ENCODE measurements around the gene LIPM. TPM values are rescaled to one million over a fixed set of nuclear protein-coding genes. Genes with fewer than 3 reads are reported as not detected.

The LIPM gene
- total and polyA plus RNA-seq, 2 of the 13 experiments (the other 11 are each of a cell fraction or from before 2014, with no cell fraction given): not detected

DNA sequence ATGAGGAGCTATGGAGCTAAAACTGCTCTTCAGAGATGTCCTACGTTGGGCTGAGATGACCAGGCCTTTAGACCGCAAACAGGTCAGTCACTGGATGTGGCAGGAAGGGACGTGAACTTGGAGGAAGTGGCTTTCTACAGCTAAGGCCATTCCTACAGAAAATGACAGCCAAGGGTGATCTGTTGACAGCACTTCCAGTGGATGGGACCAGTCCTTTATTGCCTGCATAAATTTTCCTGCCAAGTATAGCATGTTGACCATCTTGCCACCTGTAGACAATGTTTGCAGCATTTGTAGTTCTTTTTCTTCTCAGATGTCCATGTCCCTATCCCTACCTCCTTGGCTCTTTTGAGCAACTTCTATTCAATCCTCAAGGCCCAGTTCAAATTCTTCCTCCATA, 3.4 kb downstream of the LIPM start:
- DNase-seq (ENCODE audit: low spot score) (no peak), ATAC-seq (no peak), FAIRE-seq (no peak)
- Histone ChIP-seq H3K27ac (ENCODE audit: extremely low read length, insufficient read depth, low read length) (no peak overlapping the region), H3K79me2 (ENCODE audit: insufficient read depth, low read length) (no peaks in the 10 kb centered on the region), H3K4me3 (replicated peaks in 1 of 3; ENCODE audit: insufficient read depth in 1 of 3, low read depth in 2 of 3, low read length in 3 of 3) (no peak overlapping the region), H3K4me2 (ENCODE audit: low read depth, low read length) (no peak overlapping the region), H3K36me3 (replicated peaks in 1 of 2; ENCODE audit: control insufficient read depth in 1 of 2, insufficient read depth in 2 of 2, low read length in 2 of 2) (no peaks in the 10 kb centered on the region), H3K9ac (ENCODE audit: insufficient read depth, low read depth, low read length) (no peak overlapping the region), H2AFZ (ENCODE audit: low read length) (no peak overlapping the region), H3K4me1 (ENCODE audit: insufficient read depth, low read length) (no peaks in the 10 kb centered on the region), H4K20me1 (ENCODE audit: insufficient read depth, low read length) (no peaks in the 10 kb centered on the region), H3K9me3 (ENCODE audit: low read length) (no peaks in the 10 kb centered on the region), H3K27me3 (ENCODE audit: control insufficient read depth in 1 of 2, insufficient read depth in 2 of 2, low read length in 2 of 2) (no peaks in the 10 kb centered on the region; a peak in 1 of 5 replicates)
- in situ Hi-C loops (cut with HindIII; ENCODE audit: extremely low pct_ligation_motif_present, low pct_unique_long_range_greater_than_20kb): no loop called here
- POLR2A ChIA-PET: no interaction called here
- CTCF ChIA-PET (ENCODE audit: low intra/inter-chr PET ratio, low total read pairs): no interaction called here
- no peak for TF ChIP-seq ZNF891 (CRISPR knock-in tag; IDR thresholded peaks at IDR 0.05)
- no peak for TF ChIP-seq NFE2L2 (IDR thresholded peaks at IDR 0.05; ENCODE audit: low read length)
- TF ChIP-seq, protein P1, sequence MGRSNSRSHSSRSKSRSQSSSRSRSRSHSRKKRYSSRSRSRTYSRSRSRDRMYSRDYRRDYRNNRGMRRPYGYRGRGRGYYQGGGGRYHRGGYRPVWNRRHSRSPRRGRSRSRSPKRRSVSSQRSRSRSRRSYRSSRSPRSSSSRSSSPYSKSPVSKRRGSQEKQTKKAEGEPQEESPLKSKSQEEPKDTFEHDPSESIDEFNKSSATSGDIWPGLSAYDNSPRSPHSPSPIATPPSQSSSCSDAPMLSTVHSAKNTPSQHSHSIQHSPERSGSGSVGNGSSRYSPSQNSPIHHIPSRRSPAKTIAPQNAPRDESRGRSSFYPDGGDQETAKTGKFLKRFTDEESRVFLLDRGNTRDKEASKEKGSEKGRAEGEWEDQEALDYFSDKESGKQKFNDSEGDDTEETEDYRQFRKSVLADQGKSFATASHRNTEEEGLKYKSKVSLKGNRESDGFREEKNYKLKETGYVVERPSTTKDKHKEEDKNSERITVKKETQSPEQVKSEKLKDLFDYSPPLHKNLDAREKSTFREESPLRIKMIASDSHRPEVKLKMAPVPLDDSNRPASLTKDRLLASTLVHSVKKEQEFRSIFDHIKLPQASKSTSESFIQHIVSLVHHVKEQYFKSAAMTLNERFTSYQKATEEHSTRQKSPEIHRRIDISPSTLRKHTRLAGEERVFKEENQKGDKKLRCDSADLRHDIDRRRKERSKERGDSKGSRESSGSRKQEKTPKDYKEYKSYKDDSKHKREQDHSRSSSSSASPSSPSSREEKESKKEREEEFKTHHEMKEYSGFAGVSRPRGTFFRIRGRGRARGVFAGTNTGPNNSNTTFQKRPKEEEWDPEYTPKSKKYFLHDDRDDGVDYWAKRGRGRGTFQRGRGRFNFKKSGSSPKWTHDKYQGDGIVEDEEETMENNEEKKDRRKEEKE (IDR thresholded peaks at IDR 0.05): no peak
- no peak for TF ChIP-seq ZNF484 (CRISPR knock-in tag; IDR thresholded peaks at IDR 0.05; ENCODE audit: borderline replicate concordance, low read depth)
- TF ChIP-seq, protein P2, sequence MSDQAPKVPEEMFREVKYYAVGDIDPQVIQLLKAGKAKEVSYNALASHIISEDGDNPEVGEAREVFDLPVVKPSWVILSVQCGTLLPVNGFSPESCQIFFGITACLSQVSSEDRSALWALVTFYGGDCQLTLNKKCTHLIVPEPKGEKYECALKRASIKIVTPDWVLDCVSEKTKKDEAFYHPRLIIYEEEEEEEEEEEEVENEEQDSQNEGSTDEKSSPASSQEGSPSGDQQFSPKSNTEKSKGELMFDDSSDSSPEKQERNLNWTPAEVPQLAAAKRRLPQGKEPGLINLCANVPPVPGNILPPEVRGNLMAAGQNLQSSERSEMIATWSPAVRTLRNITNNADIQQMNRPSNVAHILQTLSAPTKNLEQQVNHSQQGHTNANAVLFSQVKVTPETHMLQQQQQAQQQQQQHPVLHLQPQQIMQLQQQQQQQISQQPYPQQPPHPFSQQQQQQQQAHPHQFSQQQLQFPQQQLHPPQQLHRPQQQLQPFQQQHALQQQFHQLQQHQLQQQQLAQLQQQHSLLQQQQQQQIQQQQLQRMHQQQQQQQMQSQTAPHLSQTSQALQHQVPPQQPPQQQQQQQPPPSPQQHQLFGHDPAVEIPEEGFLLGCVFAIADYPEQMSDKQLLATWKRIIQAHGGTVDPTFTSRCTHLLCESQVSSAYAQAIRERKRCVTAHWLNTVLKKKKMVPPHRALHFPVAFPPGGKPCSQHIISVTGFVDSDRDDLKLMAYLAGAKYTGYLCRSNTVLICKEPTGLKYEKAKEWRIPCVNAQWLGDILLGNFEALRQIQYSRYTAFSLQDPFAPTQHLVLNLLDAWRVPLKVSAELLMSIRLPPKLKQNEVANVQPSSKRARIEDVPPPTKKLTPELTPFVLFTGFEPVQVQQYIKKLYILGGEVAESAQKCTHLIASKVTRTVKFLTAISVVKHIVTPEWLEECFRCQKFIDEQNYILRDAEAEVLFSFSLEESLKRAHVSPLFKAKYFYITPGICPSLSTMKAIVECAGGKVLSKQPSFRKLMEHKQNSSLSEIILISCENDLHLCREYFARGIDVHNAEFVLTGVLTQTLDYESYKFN (CRISPR knock-in tag; conservative IDR thresholded peaks at IDR 0.05): no peak
- no peak for TF ChIP-seq SAFB2 (CRISPR knock-in tag; IDR thresholded peaks at IDR 0.05; ENCODE audit: borderline replicate concordance, low read depth)
- no peak for TF ChIP-seq ZNF841 (CRISPR knock-in tag; IDR thresholded peaks at IDR 0.05; ENCODE audit: borderline replicate concordance)
- TF ChIP-seq SALL2 (CRISPR knock-in tag; IDR thresholded peaks at IDR 0.05): no peak
- TF ChIP-seq, protein P3, sequence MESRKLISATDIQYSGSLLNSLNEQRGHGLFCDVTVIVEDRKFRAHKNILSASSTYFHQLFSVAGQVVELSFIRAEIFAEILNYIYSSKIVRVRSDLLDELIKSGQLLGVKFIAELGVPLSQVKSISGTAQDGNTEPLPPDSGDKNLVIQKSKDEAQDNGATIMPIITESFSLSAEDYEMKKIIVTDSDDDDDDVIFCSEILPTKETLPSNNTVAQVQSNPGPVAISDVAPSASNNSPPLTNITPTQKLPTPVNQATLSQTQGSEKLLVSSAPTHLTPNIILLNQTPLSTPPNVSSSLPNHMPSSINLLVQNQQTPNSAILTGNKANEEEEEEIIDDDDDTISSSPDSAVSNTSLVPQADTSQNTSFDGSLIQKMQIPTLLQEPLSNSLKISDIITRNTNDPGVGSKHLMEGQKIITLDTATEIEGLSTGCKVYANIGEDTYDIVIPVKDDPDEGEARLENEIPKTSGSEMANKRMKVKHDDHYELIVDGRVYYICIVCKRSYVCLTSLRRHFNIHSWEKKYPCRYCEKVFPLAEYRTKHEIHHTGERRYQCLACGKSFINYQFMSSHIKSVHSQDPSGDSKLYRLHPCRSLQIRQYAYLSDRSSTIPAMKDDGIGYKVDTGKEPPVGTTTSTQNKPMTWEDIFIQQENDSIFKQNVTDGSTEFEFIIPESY (CRISPR knock-in tag; IDR thresholded peaks at IDR 0.05): no peak
- WGBS (ENCODE audit: low lambda C conversion rate): 21% methylated on average over 3 of the region's 3 CpGs
- intact Hi-C loops (cut with micrococcal nuclease; ENCODE audit: unreplicated experiment): no loop called here
- BruUV-seq (replicated peaks): no TSS peak
